ENCODE results near the gene CASQ2. TPM values are rescaled to one million over a fixed set of nuclear protein-coding genes. Genes with fewer than 3 reads are reported as not detected.

CASQ2 gene
- total and polyA plus RNA-seq, 2 donors (not counting 3 experiments of a cell fraction or from before 2014, with no cell fraction given), result not detected

- H3K9ac ChIP-seq (replicated peaks; ENCODE audit: extremely low read depth, insufficient read depth, low read length), result no peak overlapping the region
- no peaks in the 10 kb centered on the region for H3K36me3 ChIP-seq (ENCODE audit: control insufficient read depth in 2 of 2, extremely low read depth in 1 of 2, insufficient read depth in 2 of 2, low read length in 2 of 2)
- no peak overlapping the region for H3K27ac ChIP-seq (ENCODE audit: insufficient read depth, low read depth, low read length)
- H3K9me3 ChIP-seq (replicated peaks; ENCODE audit: control insufficient read depth, insufficient read depth, low read length), result no peaks in the 10 kb centered on the region
- POLR2A ChIA-PET, result no interaction called here
- no peaks in the 10 kb centered on the region for H3K4me1 ChIP-seq (ENCODE audit: control insufficient read depth, extremely low read depth, insufficient read depth, low read length)
- dilution Hi-C loops (cut with MboI; ENCODE audit: extremely low pct_ligation_motif_present, low sequenced_read_pairs), result no loop called here
- H3K27me3 ChIP-seq (ENCODE audit: control insufficient read depth in 2 of 2, insufficient read depth in 2 of 2, low read length in 2 of 2), result peaks cover 0 to 11% of the 10 kb centered on the region in 2 experiments
- intact Hi-C loops (cut with micrococcal nuclease), result no loop called here
- H4K20me1 ChIP-seq (replicated peaks; ENCODE audit: control insufficient read depth, extremely low read depth, insufficient read depth, low read length), result no peaks in the 10 kb centered on the region
- CTCF ChIA-PET, result no interaction called here
- no peak for TF ChIP-seq JUN (IDR thresholded peaks at IDR 0.05; ENCODE audit: borderline replicate concordance, insufficient read depth, insufficient read length, low read depth)
- TF ChIP-seq EZH2 (IDR thresholded peaks at IDR 0.05; ENCODE audit: borderline replicate concordance, low read depth, low read length, severe bottlenecking), result no peak
- TF ChIP-seq, protein P1, sequence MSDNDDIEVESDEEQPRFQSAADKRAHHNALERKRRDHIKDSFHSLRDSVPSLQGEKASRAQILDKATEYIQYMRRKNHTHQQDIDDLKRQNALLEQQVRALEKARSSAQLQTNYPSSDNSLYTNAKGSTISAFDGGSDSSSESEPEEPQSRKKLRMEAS (IDR thresholded peaks at IDR 0.05; ENCODE audit: insufficient read depth, insufficient read length), result no peak
- no peak for TF ChIP-seq POLR2A (IDR thresholded peaks at IDR 0.05; ENCODE audit: low read depth, low read length)
- TF ChIP-seq GATA2 (IDR thresholded peaks at IDR 0.05; ENCODE audit: insufficient read depth, insufficient read length, low read depth, low read length), result no peak
- TF ChIP-seq CTCF (IDR thresholded peaks at IDR 0.05; ENCODE audit: extremely low read depth in 1 of 2, insufficient read depth in 1 of 2, low read depth in 1 of 2, low read length in 2 of 2), result no peak
- TF ChIP-seq FOS (IDR thresholded peaks at IDR 0.05; ENCODE audit: borderline replicate concordance, insufficient read depth, low read length), result no peak
- no peak for TF ChIP-seq MYC (IDR thresholded peaks at IDR 0.05; ENCODE audit: low read depth, low read length)
- no peak for TF ChIP-seq POLR2AphosphoS5 (IDR thresholded peaks at IDR 0.05; ENCODE audit: insufficient read depth, low read depth, low read length)
- FAIRE-seq (no peak), DNase-seq (ENCODE audit: low read depth, low spot score) (no peak)
- BruUV-seq (replicated peaks), result no TSS peak
- no peak overlapping the region for H3K4me2 ChIP-seq (ENCODE audit: insufficient read depth, low read length)
- H2AFZ ChIP-seq (ENCODE audit: low read depth, low read length), result no peak overlapping the region
- H3K79me2 ChIP-seq (ENCODE audit: control insufficient read depth, insufficient read depth, low read length), result no peaks in the 10 kb centered on the region
- no peak overlapping the region for H3K4me3 ChIP-seq (replicated peaks in 1 of 3; ENCODE audit: insufficient read depth in 1 of 3, low read depth in 1 of 3, low read length in 3 of 3)
- no peaks in the 10 kb centered on the region for H3K9me1 ChIP-seq (replicated peaks; ENCODE audit: control insufficient read depth, extremely low read depth, insufficient read depth, low read length)
Observed at GRCh38 chr1:115794976-115795639, 26.6 kb upstream of the CASQ2 start.

Data from endothelial cell of umbilical vein (primary cell).